Measurements from ENCODE around the gene TMEM11.

- TF ChIP-seq CTCF (optimal IDR thresholded peaks at IDR 0.05 in 1 of 3, IDR thresholded peaks at IDR 0.05 in 1 of 3, conservative IDR thresholded peaks at IDR 0.05 in 1 of 3; ENCODE audit: extremely low read depth in 1 of 3, insufficient read depth in 2 of 3, low read length in 3 of 3) (no peak), EZH2 (IDR thresholded peaks at IDR 0.05; ENCODE audit: low read length) (no peak)
Measured at GRCh38 chr17:21246698-21247097, 32.7 kb upstream of the TMEM11 start.

All from keratinocyte (primary cell).